GM12878 (cell line): Measurements from ENCODE around the gene EEFSEC. TPM values are rescaled to one million over a fixed set of nuclear protein-coding genes. Genes with fewer than 3 reads are reported as not detected.

Experiments
- ATAC-seq: fragments of 200-7000 bp; cut with Tn5 transposase; 3 replicates; pipeline ENCODE4 v1.9.1; 2020; ENCODE audit warnings: mild to moderate bottlenecking, moderate library complexity
- BruUV-seq: library from RNA; stranded (reverse); fragments of 400-500 nt; replicated peaks from 2 replicates; lab custom pipeline; 2021; lab: Mats Ljungman, UMichigan
- CTCF ChIA-PET: fragments of 300-600 bp; sonication (Branson Sonifier 250); formaldehyde crosslinking; extraction: SDS; loops from one replicate; lab custom pipeline; 2021; ENCODE audit warnings: inconsistent platforms; lab: Yijun Ruan, JAX
- POLR2A ChIA-PET: fragments of 350-600 bp; formaldehyde crosslinking; extraction: SDS; loops from one replicate; lab custom pipeline; 2021; ENCODE audit warnings: inconsistent platforms; lab: Charles Lee
- RAD21 ChIA-PET: fragments of 300-600 bp; sonication (Branson Sonifier 250); formaldehyde crosslinking; loops from one replicate; lab custom pipeline; 2023; ENCODE audit warnings: antibody characterized with exemption; ENCODE audit not compliant: unreplicated experiment; lab: Charles Lee
- SMC1A ChIA-PET: fragments of 300-600 bp; sonication (Branson Sonifier 250); formaldehyde crosslinking; loops from one replicate; lab custom pipeline; 2023; ENCODE audit not compliant: unreplicated experiment, uncharacterized antibody; lab: Charles Lee
- DNase-seq: peaks from one replicate; pipeline ENCODE4 v3.0.0-alpha.2; 2011; ENCODE audit warnings: low read depth, low spot score
- FAIRE-seq: peaks from 3 replicates; lab custom pipeline; 2011; peaks lifted over from hg19 to GRCh38; lab: Jason Lieb, UNC
- H2AFZ ChIP-seq: 2 replicates; pipeline ENCODE4 v1.6.0; 2011; ENCODE audit warnings: low read depth, low read length, control low read depth; ENCODE audit not compliant: control insufficient read depth
- H3K27ac ChIP-seq: 2 replicates; pipeline ENCODE4 v1.5.1; 2011; ENCODE audit warnings: control low read depth; ENCODE audit not compliant: control insufficient read depth, insufficient read depth
- H3K27me3 ChIP-seq, 2 experiments: replicated peaks in 1 of 2; 2 replicates each; pipeline versions ENCODE4 v1.6.0 to v1.6.1; 2011; ENCODE audit warnings: low read length in 1 of 2; ENCODE audit not compliant: control insufficient read depth in 2 of 2, insufficient read depth in 2 of 2
- H3K36me3 ChIP-seq, 2 experiments: 2 replicates each; pipeline ENCODE4 v1.5.1; 2011; ENCODE audit warnings: low read length in 1 of 2; ENCODE audit not compliant: control insufficient read depth in 2 of 2, insufficient read depth in 2 of 2
- H3K4me1 ChIP-seq: 2 replicates; pipeline ENCODE4 v1.6.1; 2011; ENCODE audit warnings: mild to moderate bottlenecking, low read length, moderate library complexity, mixed read lengths; ENCODE audit not compliant: control insufficient read depth, insufficient read depth
- H3K4me2 ChIP-seq: 2 replicates; pipeline ENCODE4 v1.6.0; 2011; ENCODE audit warnings: control low read depth; ENCODE audit not compliant: control insufficient read depth, insufficient read depth
- H3K4me3 ChIP-seq: fragments of 200-600 bp; sonication (generic); 2 replicates; pipeline ENCODE4 v1.5.1; 2016
- H3K79me2 ChIP-seq: 2 replicates; pipeline ENCODE4 v1.6.0; 2011; ENCODE audit warnings: low read length; ENCODE audit not compliant: control insufficient read depth, insufficient read depth
- H3K9ac ChIP-seq: 2 replicates; pipeline ENCODE4 v1.8.0; 2011; ENCODE audit warnings: low read length, control low read depth, mixed read lengths; ENCODE audit not compliant: control insufficient read depth, insufficient read depth
- H3K9me3 ChIP-seq: replicated peaks from 3 replicates; pipeline ENCODE4 v1.5.1; 2011; ENCODE audit warnings: mild to moderate bottlenecking, low read length; ENCODE audit not compliant: control insufficient read depth, insufficient read depth
- H4K20me1 ChIP-seq: 2 replicates; pipeline ENCODE4 v1.6.0; 2011; ENCODE audit not compliant: control insufficient read depth, insufficient read depth
- ATF3 ChIP-seq: IDR thresholded peaks from 2 replicates; pipeline ENCODE4 v1.6.1; 2011; ENCODE audit warnings: low read depth, mild to moderate bottlenecking, low read length, moderate library complexity, borderline replicate concordance; ENCODE audit errors: extremely low read depth
- BRCA1 ChIP-seq: IDR thresholded peaks from 2 replicates; pipeline ENCODE4 v1.6.1; 2011; ENCODE audit warnings: low read depth, low read length, improper control_type of control experiment
- FOXM1 ChIP-seq: IDR thresholded peaks from 2 replicates; pipeline ENCODE4 v1.6.1; 2012; ENCODE audit warnings: low read depth, mild to moderate bottlenecking, inconsistent platforms, low read length, moderate library complexity
- IKZF1 ChIP-seq: fragments of 450-650 bp; conservative IDR thresholded peaks from 2 replicates; pipeline ENCODE4 v1.6.1; 2017; ENCODE audit warnings: antibody characterized with exemption, mild to moderate bottlenecking
- IRF3 ChIP-seq: fragments of 450-650 bp; IDR thresholded peaks from 2 replicates; pipeline ENCODE4 v1.6.1; 2014; ENCODE audit warnings: mild to moderate bottlenecking
- MEF2B ChIP-seq: fragments of 450-650 bp; IDR thresholded peaks from 2 replicates; pipeline ENCODE4 v1.6.1; 2018; ENCODE audit warnings: mild to moderate bottlenecking, moderate library complexity; ENCODE audit not compliant: partially characterized antibody, poor library complexity, severe bottlenecking
- RAD21 ChIP-seq: IDR thresholded peaks from 2 replicates; pipeline ENCODE4 v1.6.1; 2011; ENCODE audit warnings: mild to moderate bottlenecking, low read depth, low read length, moderate library complexity; ENCODE audit not compliant: insufficient read depth
- RELA ChIP-seq: fragments of 450-650 bp; IDR thresholded peaks from 2 replicates; pipeline ENCODE4 v1.8.0; 2014; ENCODE audit warnings: borderline replicate concordance; ENCODE audit not compliant: partially characterized antibody
- SKIL ChIP-seq: fragments of 450-650 bp; IDR thresholded peaks from 2 replicates; pipeline ENCODE4 v1.6.1; 2017; ENCODE audit warnings: mild to moderate bottlenecking, low read depth, inconsistent platforms; ENCODE audit not compliant: poor library complexity, severe bottlenecking
- SREBF2 ChIP-seq: IDR thresholded peaks from 2 replicates; pipeline ENCODE4 v1.6.1; 2012; ENCODE audit warnings: mild to moderate bottlenecking, low read length
- ZNF622 ChIP-seq: fragments of 450-650 bp; IDR thresholded peaks from 2 replicates; pipeline ENCODE4 v1.6.1; 2017; ENCODE audit warnings: mild to moderate bottlenecking, inconsistent platforms
- WGBS: methylation state at CpG from one replicate; pipeline ENCODE4 v1.1.6; 2016; ENCODE audit warnings: low lambda C conversion rate; ENCODE audit not compliant: insufficient replicate concordance, insufficient coverage; ENCODE audit errors: missing lambda C conversion rate; 5-methylcytosine and 5-hydroxymethylcytosine counted together
- in situ Hi-C: fragments of 300-500 bp; cut with MboI; formaldehyde crosslinking; loops from 9 replicates; pipeline ENCODE4 v1.14.3; 2018; ENCODE audit warnings: mixed read lengths
- intact Hi-C: fragments of 100-400 bp; cut with micrococcal nuclease; formaldehyde crosslinking; loops from one replicate; pipeline ENCODE4 v1.14.2; 2022; ENCODE audit not compliant: unreplicated experiment
- polyA plus RNA-seq, 11 experiments: library from polyadenylated mRNA; depleted of rRNA in 4 of 11; unstranded in 6 of 11; stranded (reverse) in 5 of 11; fragments of >200 nt; fragmentation: Nextera tagmentation in 4 of 11; fragmentation: Illumina TruSeq in 1 of 11; extraction: Ambion mirVana in 4 of 11; extraction: Trizol in 1 of 11; gene quantifications; 1 replicate in 1 of 11; 2 replicates in 10 of 11; pipeline versions ENCODE4 v1.2.1 to v1.2.3, GENCODE V29; 2011 to 2016; ENCODE audit warnings: inconsistent platforms in 2 of 11, missing spikeins in 2 of 11, low read depth in 1 of 11
- total RNA-seq, 4 experiments: library from RNA; depleted of rRNA in 3 of 4; stranded (reverse); fragments of >200 nt in 3 of 4; fragmentation: Illumina TruSeq in 1 of 4; extraction: Trizol in 1 of 4; gene quantifications; 2 replicates each; pipeline versions ENCODE4 v1.2.1 to v1.2.3, GENCODE V29; 2013 to 2021

EEFSEC gene
- total and polyA plus RNA-seq, 10 of the 15 experiments (the other 5 are each of a cell fraction or from before 2014, with no cell fraction given), result 0.29 to 29.1 (median 16.1) TPM

GRCh38 chr3:128341659-128342395, 188.5 kb downstream of the EEFSEC start (continued):
- TF ChIP-seq MEF2B, result no peak

GRCh38 chr3:128342701-128343180, 189.5 kb downstream of the EEFSEC start:
- H3K4me3 ChIP-seq, result no peak overlapping the region
- no TSS peak for BruUV-seq
- H3K4me2 ChIP-seq, result no peak overlapping the region
- no peak for TF ChIP-seq IRF3
- TF ChIP-seq RELA, result no peak
- no peak for TF ChIP-seq FOXM1
- TF ChIP-seq ZNF622, result no peak
- TF ChIP-seq IKZF1, result no peak
- TF ChIP-seq SREBF2, result no peak
- TF ChIP-seq ATF3, result no peak
- TF ChIP-seq BRCA1, result no peak
- TF ChIP-seq RAD21, result no peak
- no peak for TF ChIP-seq SKIL
- CTCF ChIA-PET, result interaction anchor here (1.0 kb wide), 1 partner anchor 164 kb away, joined by 3 read pairs; no protein-coding TSS in a partner anchor
- RAD21 ChIA-PET, result no interaction called here
- H3K4me1 ChIP-seq, result no peaks in the 10 kb centered on the region
- peaks cover 4% of the 10 kb centered on the region in 2 experiments; a peak in 2 of 4 replicates for H3K36me3 ChIP-seq
- FAIRE-seq (no peak), ATAC-seq (no peak), DNase-seq (no peak)
- H2AFZ ChIP-seq, result no peak overlapping the region
- POLR2A ChIA-PET, result no interaction called here
- no peaks in the 10 kb centered on the region for H3K79me2 ChIP-seq
- SMC1A ChIA-PET, result no interaction called here
- intact Hi-C loops, result no loop called here
- 86% methylated on average over 8 of the region's 8 CpGs for WGBS
- H3K27ac ChIP-seq, result no peak overlapping the region
- no peaks in the 10 kb centered on the region for H4K20me1 ChIP-seq
- H3K9ac ChIP-seq, result no peak overlapping the region
- in situ Hi-C loops, result no loop called here
- H3K9me3 ChIP-seq, result no peaks in the 10 kb centered on the region
- no peaks in the 10 kb centered on the region for H3K27me3 ChIP-seq
